Dermis blood vessel endothelial cell (primary cell): Measurements from ENCODE around the gene SLC35F2. TPM values are rescaled to one million over a fixed set of nuclear protein-coding genes. Genes with fewer than 3 reads are reported as not detected.
"Not testable (repeated sequence)": the region's sequence is repeated elsewhere in the genome, so short reads cannot be mapped to it uniquely, and the experiment has no call there.

Experiments used
- DNase-seq: peaks from one replicate; pipeline ENCODE4 v3.0.0; 2010
- total RNA-seq: library from RNA; depleted of rRNA; stranded (reverse); fragments of >200 nt; gene quantifications from 2 replicates; pipeline ENCODE4 v1.2.3, GENCODE V29; 2014

Gene SLC35F2
- total RNA-seq, 1 donor from 2014 or later: 58.5 TPM

- peak; percentile 42 for DNase-seq
These were observed 18.5 kb downstream of the SLC35F2 start for GRCh38 chr11:107840129-107840484.

DNA sequence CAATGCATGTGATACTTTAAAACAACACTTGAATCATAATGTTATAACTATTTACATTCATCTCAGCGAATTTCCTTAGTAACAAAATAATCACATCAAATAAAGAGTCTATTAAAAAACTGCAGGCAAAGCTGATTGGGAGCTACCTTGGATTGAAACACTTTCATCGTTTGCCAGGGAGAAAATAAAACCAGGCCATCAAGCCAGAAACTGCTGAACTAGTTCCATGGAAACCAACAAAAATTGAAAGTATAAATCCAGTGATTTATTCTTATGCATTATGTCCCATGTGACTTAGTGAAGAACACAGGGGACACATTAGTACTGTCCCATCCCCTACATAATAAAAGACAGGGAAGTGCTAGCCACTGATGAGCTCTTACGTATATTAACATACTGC is 21.7 kb downstream of the SLC35F2 start:
- peak; percentile 32 for DNase-seq

DNA sequence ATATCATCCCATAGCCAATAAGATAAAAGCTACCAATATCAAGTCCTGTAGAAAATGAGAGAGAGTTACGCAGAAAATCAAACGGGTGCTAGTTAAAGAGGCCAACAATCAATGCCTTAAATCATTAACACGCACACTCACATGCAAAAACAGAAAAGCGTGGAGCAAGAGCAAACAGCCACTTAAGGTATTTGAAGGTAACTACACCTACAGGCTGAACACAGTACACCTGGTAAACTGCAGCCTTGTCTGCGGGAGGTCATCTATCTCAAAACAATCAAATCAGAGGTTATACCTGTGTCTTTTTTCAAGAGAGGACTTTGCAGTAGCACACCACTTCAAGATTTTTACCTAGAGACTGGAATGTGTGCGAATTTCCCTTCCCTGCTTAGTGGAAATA is 23.6 kb downstream of the SLC35F2 start:
- DNase-seq: no peak

GRCh38 chr11:107833926-107834325 is 24.7 kb downstream of the SLC35F2 start:
- not testable (repeated sequence) for DNase-seq

- DNase-seq: peak; percentile 50
These were observed 27.6 kb downstream of the SLC35F2 start for GRCh38 chr11:107830915-107831540.

DNA sequence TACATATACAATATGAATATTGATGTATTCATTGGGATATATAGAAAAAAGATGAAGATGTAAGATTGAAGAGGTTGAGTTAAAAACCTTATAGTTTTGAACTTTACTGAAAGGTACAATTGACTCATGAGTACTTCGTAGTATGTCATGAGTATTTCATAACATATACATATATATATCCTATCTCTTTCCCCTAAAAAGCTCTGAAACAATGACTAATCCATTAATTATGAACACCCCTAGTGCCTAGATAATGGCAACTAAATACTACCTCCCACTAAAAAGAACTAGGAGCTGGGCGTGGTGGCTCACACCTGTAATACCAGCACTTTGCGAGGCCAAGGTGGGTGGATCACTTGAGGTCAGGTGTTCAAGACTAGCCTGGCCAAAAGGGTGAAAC is 31.5 kb downstream of the SLC35F2 start:
- DNase-seq: no peak

DNA sequence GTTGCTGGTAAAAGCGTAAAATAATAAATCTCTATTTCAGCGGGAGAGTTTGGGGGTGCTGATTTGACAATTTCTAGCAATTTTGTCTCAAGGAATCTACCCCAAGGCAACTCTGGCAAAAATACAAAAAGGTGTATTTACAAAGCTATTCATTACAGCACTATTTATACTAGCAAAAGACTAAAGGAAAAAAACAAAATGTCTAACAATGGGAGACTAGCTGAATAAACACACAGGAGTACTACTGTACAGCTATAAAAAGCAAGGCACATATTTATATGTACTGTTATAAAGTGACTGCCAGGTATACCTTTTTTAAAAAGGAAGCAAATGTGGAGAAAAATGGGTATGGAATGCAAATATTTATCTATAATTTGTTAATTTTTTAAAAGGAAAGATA is 32.7 kb downstream of the SLC35F2 start:
- no peak for DNase-seq

- DNase-seq: no peak
These were observed 33.8 kb downstream of the SLC35F2 start for GRCh38 chr11:107824668-107825369.

DNA sequence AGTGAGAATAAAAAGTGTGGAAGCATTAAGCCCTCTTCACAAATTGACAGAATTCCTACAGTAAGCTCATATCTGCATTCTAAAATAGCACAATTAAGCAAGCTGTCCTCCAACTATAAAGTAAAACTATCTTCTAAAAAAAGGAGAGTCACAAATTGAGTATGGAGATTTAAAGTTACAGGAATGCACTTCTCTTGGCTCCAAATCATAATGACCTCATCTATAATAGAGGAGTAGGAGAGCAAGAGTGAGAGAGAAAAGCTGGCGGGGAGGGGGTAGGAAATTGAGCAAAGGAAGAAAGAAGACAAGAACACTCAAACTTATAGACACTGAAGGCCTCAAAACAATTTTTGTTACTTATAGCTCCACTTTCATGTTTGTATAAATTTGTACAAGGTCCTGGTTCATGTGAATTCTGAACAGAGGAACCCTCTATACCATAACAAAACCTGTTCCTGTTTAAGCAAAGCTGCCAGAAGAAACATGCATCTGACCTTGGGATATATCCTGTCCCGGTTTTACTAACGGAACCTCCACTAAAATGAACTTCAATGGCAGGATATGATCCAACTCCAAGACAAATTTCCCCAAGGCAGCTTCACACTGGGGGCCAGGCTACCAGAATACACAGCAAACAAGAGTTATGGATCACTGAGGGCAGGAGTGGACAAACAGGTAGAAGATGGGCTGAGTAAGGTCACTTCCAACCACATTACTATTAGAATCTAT is 37.2 kb downstream of the SLC35F2 start:
- DNase-seq: peak; percentile 96

GRCh38 chr11:107819361-107820014 is 39.1 kb downstream of the SLC35F2 start:
- DNase-seq: peak; percentile 87

DNA sequence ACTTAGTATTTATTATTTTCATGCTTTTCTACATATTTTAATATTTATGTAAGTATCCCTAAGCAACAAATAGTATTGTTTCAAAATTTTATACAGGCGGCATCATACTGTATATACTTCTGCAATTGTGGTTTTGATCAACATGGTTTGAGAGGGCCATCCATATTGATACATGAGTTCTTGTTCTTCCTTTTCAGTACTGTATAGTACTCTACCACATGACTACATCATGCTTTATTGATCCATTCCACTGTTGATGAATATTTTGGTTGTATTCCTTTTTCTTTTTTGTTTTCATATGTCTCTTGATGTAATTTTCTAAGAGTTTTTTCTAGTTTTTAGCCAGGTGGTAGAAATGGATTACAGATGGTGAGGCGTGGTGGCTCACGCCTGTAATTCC is 40.1 kb downstream of the SLC35F2 start:
- no peak for DNase-seq

- DNase-seq: no peak
These were observed 42.6 kb downstream of the SLC35F2 start for GRCh38 chr11:107816028-107816427.

DNA sequence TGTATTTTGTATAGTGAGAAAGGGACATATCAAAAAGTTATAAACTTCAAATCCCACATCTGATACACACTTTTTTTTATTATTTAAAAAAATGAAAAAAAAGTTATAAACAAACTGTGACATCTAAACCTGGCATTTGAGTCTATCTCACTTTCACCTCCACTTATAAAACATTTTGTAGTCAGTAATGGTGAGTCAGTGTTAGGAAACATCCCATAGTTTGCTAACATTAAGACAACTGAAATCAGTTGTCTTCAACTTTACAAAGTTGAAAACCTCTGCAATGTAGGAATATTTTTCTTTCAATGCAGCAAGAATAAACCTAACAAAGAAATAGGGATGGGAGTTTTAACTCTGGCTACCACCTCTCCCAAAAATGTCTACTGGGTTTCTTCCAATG is 47.7 kb downstream of the SLC35F2 start:
- no peak for DNase-seq

DNA sequence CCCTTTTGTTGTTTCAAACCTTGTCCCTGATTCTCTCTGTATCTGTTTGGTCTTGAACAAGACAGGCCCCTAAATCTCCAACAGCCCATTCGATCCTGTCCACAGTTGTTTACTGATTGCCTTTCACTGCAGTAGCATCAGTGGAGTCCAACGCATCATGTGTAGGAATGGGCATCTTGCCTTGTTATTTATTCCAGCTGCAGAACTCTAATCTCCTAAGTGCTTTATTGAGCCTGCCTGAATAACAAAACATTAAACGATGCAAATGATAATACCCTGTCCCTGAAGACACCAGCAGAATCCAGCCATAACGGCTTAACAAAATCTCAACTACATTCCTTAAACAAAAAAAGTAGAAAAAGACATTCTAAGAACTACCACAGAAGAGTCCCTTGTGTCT is 50.1 kb downstream of the SLC35F2 start:
- DNase-seq: no peak

DNA sequence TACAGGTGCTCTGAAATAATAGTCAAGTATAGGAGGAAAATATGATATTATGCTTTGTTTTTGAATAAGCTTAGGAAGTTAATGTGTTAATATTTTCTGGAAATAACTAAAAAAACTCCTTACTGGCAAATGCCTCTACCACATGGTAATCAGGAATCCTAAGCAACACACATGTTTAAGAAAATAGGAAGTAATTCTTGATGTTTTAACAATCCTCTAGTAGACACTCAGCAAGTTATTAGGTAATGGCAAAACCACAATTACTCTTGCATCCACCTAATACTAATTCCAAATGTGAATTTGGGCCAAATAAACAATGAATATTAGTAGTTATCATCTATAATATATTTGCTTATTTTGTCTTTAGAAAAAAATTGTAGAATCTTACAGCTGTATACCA is 53.6 kb downstream of the SLC35F2 start:
- no peak for DNase-seq

DNA sequence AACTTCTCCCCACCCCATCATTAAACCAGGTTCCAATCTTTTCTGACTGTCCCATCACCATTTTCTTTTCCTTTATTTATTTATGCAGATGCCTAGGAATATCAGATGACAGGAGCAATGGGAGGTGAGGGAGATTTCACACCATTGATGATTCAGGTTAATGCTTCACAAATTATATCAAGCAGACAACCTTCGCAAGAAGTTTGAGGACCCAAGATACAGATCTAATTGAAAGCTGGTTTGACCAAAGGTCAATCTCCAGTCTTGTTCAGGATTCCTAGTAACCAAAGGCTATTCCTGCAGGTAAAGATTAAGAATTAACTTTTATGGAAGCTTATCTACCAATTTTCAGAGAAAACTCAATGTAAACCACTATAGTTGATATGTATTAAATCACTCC is 54.4 kb downstream of the SLC35F2 start:
- DNase-seq: no peak

- DNase-seq: no peak
These were observed 56.9 kb downstream of the SLC35F2 start for GRCh38 chr11:107801641-107802040.

DNA sequence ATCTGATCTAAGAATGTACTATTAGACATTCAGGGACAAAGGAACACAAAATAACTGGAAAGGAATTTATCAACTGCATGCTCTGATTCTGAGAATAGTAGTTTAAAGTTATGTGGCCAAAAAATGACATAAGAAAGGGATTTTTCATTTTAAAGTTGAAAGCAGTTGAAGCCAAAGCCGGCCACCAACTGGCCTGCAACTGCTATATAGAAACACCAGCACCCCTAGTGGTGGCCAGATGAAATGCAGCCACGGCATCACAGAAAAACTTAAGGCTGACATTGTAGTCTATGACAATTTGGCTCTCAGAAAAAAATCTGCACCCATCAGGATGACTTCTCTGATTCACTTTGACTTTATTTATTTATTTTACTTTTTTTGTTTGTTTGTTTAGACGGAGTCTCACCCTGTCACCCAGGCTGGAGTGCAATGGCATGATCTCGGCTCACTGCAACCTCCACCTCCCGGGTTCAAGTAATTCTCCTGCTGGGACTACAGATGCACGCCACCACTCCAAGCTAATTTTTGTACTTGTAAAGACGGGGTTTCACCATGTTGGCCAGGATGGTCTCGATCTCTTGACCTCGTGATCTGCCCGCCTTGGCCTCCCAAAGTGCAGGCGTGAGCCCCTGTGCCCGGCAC is 59.2 kb downstream of the SLC35F2 start:
- peak; percentile 82 for DNase-seq

DNA sequence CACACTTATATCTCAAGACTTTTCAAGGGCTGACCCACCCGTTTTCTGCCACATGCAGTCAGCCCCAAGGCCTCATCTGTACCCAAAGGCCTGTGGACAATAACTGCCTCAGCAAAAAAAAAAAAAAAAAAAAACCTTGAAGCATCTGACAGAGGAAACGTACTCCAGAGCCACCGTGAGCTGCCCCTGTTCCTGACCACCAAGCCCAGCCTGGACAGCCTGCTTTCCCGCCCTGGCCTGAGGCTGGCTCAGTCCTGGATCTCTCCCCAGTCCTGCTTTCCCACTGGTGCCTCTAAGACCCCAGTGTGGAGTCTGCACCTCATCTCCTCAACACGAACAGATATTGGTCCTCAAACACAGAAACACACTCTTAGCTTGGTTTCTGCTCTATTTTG is 66.5 kb downstream of the SLC35F2 start:
- no peak for DNase-seq

DNA sequence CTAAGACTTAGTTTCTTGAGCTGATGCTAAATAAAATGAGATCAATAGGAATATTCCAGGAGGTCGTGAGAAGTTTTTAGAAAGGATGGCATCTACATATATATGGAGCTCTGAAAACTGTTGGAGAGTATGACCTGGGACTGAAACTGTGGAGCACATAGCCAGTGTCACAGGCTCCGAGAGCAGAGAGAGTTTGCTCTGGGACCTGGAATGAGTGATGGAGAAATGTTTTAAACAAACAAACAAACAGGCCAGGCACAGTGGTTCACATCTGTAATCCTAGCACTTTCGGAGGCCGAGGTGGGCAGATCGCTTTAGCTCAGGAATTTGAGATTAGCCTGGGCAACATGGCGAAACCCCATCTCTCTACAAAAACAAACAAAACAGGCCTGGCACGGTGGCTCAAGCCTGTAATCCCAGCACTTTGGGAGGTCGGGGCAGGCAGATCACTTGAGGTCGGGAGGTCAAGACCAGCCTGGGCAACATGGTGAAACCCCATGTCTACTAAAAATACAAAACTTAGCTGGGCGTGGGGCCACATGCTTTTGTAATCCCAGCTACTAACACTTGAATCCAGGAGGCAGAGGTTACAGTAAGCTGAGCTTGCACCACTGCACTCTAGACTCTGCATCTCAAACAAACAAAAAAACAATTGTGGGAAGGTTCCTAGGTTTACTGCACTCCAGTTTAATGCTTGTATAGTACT is 67.1 kb downstream of the SLC35F2 start:
- no peak for DNase-seq

DNA sequence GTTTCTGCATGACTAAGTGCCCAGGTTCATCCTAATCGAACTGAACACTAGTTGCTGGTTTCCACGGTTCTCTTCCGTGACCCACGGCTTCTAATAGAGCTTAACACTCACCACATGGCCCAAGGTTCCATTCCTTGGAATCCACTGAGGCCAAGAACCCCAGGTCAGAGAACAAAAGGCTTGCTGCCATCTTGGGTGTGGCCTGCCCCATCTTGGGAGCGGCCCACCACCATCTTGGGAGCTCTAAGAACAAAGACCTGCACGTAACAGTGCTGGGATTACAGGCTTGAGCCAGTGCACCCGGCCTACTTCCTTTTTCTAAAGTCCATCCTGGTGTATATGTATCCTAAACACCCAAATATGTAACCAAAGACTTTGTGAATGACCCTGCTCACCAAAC is 68.8 kb downstream of the SLC35F2 start:
- no peak for DNase-seq

DNA sequence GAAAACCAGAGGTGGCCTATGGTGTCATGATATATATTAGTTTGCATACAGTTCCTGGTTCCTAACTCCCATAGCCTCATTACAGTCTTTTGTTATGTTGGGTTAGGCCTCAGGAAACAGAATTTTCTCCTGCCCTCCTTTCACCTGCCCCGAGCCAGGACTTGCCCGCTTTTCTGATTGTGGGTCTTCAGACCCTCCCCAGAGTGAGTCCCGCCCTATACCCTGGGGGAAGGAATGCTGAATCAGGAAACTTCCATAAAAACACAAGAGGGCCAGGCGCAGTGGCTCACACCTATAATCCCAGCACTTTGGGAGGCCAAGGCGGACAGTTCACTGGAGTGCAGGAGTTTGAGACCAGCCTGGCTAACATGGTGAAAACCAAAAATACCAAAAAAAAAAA is 70.9 kb downstream of the SLC35F2 start:
- no peak for DNase-seq
